HG02623 (cell line): ENCODE measurements around the gene GAS2L2.

Experiments
- ATAC-seq: cut with Tn5 transposase; IDR thresholded peaks from one replicate; pipeline ENCODE4 v1.9.1; 2021; ENCODE audit warnings: moderate library complexity; ENCODE audit not compliant: unreplicated experiment

GAS2L2 gene

DNA sequence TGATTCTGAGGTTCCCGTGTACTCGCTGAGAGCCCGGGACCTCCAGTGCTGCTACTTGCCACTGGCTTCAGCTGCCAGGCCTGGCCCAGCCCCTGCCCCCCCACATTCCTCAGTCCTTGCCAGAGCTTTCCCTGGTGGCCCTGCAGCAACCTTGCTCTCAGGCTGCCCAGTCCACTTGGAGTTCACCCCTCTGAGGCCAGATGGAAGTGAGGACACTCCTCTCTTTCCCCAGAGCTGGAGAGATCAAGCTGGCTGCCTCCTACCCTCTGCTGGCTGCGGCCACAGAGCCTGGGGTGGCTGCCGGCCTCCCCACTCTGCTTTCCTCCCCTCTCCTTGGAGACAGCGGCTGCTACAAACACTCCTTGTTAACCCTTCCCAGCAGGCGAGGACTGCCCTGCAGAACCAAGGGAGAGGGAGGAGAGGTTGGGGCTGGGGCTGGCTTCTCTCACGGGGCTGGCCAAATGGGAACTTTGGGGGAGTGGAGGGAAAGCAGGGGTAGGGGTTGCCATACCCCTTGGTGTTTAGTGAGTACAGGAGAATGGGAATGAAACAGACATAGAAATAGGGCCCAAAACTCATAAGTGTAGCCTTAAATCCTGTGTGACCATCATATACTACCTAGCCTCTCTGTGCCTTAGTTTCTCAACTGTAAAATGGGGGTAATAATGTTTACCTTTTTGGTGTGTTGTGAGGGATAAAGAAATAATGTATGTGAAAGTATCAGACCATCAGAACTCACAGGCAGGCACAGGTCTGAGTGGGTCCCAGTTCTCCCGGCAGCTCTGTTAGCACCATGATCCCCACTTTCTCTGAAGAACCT is at the start of gene GAS2L2:
Gene GAS2L2 (minus strand): TSS at position 295 of the 820 bp plus-strand sequence. CDS start 389 bp downstream, outside the sequence.
- ATAC-seq = no peak

DNA sequence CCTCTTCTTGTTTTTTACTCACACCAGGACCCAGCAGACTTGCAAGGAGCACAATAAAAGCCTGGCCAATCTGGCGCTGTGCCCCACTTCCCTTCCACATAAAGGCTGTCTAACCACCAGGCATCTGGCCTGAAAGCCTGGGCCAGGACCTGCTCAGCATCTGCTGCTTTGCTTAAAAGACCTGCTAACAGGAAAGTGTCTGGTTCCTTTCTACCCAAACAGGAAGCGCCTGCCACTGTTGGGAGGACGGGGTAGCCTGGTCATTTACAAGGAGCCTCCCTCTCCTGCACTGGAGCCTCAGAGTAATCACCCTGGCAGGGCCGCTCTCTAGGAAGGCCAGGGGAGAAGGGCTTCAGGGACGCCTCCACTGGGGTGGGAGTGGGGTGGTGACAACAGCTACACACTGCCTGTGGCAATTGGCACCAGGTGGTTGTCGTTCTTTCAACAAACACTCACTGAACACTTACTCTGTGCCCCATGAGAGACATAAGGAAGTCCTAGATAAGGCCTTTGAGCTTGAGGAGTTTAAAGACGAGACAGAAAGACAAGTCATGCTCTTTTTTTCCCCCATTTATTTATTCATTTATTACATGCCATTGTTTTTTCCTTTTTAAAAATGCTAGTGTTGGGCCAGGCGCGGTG is 48.7 kb upstream of the GAS2L2 start:
- ATAC-seq = no peak

DNA sequence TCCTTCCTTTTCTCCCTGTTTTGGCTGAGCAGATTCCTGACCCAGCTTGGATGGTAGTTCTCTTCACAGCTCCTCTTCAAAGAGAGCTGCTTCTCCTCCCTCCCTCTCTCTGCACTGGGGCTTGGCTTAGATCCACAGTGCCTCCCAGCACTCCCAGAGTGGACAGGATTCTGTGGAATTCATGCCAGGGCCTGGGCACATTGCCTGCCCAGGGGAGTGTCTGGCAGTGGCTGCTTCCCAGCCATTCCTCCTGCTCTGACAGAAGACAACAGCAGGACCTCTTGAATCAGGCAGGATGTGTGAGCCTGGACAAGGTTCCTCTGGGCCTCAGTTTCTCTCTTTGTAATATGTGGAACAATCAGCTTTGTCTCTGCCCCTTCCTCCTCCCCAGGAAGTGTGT is 46.9 kb upstream of the GAS2L2 start:
- ATAC-seq = no peak

DNA sequence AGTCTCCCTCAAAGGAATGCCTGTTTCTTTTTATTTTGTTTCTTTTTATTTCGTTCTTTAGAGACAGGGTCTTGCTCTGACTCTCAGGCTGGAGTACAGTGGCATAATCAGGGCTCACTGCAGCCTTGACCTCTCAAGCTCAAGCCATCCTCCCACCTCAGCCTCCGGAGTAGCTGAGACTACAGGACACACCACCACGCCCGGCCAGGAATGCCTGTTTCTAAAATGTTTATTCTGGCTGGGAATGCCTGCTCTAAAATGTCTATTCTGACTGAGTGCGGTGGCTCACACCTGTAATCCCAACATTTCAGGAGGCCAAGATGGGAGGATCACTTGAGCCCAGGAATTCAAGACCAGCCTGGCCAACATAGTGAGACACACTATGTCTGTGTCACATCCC is 44.9 kb upstream of the GAS2L2 start:
- no peak for ATAC-seq

DNA sequence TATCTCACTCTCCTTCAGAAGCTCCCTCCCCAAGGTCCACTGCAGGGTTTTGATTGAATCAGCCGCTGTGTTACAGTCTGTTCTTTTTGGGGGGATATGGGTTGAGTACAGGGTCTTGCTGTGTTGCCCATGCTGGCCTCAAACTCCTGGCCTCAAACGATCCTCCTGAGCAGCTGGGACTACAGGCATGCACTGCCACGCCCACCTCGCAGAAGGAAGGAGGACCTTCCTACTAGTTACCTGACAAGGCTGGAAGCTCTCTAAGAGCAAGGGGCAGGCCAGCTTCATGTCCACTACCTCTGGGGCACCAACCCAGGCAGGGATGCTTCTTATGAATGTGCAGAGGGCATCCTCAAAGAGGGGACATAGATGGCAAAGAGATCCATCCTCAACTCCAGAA is 44.3 kb upstream of the GAS2L2 start:
- no peak for ATAC-seq

DNA sequence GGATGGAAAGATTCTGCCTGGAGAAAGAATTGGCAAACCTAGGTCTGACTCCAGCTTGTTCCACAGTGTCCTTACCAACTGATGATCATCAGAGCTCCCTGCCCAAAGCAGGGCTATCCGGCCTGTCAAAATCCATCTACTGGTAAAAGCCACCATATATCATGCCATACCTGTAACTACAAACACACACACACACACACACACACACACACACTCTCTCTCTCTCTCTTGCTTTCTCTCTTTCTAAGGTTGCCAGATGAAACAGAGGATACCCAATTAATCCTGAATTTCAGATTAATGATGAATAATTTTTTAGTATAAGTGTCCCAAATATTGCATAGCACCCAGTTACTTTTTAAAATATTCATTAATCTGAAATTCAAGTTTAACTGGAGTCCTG is 43.9 kb upstream of the GAS2L2 start:
- no peak for ATAC-seq

DNA sequence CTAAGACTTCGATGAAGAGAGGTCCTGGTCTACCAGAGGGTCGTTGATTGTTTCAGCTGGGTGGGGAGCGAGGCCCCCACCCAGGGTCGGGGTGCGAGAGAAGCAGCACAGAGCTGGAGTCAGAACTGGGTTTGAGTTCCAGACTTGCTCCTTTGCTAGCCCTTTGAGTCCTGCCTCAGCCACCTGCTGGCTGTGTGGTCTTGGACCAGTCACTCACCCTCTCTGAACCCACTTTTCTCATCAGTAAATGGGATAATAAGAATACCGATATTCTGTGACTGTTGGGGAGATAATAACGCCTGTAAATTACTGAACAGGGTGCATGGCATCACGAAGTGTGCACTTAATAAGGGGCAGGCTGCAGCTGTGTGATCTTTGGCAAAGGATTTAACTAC is 42.8 kb upstream of the GAS2L2 start:
- ATAC-seq = no peak

DNA sequence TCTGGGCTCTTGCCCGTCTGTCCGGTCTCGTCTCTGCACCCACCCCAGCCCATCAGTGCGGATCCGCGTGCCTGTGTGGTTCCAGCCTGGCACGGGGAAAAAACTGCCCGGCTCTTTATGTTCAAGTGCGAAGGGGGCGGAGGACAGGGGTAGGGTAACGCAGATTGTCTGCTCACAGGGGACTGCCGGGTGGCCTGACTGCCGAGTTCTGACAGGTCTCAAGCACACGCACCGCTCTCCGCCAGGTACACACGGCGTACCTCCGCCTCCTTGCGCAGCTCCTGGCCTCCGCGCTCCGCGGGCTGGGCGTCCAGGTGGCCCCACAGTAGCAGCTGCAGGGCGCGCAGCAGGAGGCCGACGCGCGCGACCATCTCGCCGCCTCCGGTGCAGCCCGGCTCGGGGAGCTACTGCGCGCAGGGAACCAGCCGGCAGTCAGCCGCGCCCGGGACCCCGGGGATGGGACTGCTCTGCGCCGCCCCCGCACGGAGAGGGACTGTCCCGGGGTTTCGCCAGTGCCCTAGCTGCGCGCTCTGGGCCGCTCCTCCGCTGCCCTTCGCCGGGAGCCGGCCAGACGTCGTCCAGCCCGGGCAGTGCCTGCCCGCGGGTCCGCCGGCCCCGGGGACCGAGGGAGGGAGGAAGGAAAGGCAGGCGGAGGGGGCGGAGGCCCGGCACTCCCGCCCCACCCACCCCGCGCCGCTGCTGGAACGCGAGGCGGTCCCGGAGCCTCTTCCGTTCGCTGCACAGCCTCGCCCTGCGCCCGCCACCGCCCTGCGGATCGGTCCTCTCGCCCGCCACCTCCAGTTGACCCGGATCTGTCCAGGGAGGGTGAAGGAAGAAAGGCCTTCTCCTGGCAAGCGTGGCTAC is 42.2 kb upstream of the GAS2L2 start, which contains the start of gene MMP28:
Gene MMP28 (minus strand): TSS at position 635 of the 864 bp plus-strand sequence. CDS start 264 bp downstream, at position 371.
- ATAC-seq = no peak

DNA sequence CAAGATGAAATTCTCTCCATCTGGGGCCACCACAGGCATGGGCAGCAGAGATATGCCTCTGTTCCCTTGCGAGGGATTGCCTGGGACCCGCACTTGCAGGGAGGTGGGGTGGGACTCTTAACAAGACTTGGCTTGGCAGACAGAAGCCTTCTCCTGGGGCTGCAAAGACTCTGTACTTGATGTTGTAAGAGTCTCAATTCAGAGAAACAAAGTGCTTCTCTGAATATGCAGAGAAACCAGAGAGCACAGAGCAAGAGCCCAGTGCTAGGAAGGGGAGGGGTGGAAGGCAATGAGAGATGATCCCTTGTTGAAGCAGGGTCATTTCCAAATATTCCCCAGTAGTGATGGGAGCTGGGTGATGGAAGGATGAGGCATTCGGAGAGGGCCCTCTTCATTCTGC is 40.2 kb upstream of the GAS2L2 start:
- ATAC-seq = no peak

DNA sequence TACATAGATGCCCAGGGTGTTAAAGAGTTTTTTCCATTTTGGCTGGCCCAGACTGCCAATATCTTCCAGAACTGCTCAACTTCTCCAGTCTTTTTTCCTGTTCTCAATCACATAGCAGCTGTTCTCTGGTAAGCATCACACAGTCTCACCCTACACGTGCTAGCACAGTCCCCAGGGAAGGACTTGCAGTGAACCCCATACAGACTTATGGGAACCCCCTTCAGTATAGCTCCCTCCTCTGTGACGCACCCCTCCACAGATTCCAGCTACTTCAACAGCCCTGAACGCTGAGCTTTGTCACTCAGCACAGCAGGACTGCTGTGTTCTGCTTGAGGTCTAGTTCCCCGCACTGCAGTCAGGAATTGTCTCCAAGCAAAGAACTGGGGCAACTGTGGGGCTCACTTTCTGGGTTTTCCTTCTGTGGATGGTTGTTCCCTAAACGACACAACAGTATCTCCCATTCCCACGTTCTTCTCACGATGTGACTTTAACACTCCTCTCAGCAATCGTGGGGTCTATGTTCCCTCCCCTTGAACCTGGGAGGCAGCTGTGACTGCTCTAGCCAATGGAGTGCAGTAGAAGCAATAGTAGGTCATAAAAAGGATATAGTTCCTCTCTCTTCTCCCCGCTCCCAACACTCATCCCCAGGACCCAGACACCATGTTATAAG is 38.8 kb upstream of the GAS2L2 start:
- ATAC-seq = no peak

DNA sequence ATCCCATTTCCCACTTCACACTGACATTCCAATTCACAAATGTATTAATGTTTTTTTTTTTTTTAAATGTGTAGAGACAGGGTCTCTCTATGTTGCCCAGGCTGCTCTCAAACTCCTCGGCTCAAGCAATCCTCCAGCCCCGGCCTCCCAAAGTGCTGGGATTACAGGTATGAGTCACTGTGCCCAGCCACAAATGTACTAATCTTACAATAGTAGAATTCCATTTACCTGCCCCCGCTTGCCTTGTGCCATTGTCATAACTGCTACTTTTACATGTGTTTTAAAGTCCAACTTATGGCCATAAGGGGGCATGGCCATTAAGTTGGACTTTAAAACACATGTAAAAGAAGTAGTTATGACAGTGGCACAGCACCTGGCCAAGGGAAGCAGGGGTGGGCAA is 37.8 kb upstream of the GAS2L2 start:
- no peak for ATAC-seq

DNA sequence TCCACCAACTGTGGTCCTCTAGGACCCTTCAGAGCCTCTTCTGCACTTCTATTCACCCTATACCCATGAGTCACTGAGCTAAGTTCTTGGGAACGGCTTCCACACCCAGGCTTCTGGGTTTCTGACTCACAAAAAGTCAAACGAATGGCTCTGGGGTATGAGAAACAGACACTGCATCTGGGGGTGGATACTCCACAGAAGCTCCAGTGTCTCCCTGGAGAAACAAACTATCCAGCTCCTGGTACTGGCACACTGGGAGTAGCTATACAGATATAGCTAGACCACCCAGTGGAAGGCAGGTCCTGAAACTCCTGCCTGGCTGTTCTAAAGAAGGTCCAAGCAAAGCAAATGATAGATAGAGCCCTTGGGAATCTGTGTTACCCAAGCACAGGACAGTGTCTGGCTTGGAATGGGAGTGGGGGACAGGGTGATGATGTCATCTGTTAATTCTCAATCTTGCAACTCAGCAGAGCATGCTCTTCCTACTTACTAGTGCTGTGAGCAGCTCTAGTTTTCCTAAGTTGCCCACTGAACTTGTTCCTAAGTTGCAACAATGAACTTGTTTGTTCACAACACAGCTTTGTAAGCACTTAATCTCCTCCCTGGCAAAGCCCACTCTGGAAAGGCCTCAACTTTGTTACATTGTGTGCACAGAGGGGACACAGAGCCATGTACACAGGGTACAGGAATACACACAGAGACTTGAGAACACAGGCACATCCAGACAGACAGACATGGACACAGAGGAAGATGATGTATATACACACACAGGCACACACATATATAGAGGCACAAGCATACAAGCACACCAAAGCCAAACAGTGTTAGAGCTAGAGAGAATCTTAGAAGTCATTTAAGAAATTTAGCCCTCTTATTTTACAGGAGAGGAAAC is 35.7 kb upstream of the GAS2L2 start:
- no peak for ATAC-seq

DNA sequence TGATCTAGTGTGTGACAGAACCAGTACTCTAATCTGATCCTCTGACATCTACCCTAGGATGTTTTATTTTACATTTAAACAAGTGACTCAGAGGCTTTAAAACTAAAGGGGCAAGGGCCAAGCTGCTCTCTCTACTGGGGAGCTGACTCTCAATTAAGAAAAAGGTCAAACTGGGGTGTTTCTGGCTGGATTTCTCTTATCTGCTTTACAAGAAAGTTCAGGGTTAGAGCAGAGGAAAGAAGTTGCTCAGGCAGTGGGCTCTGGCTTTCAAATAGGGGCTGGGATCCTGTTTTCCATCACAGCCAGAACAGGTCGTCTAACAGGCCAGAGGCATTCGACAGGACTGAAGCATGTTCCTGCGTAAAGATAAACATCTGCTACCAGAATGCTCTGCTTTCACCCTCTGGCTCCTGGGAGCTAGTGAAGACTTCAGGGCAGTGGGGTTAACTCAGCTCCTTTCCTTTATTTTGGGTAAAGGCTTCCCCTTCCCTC is 33.9 kb upstream of the GAS2L2 start:
- no peak for ATAC-seq

DNA sequence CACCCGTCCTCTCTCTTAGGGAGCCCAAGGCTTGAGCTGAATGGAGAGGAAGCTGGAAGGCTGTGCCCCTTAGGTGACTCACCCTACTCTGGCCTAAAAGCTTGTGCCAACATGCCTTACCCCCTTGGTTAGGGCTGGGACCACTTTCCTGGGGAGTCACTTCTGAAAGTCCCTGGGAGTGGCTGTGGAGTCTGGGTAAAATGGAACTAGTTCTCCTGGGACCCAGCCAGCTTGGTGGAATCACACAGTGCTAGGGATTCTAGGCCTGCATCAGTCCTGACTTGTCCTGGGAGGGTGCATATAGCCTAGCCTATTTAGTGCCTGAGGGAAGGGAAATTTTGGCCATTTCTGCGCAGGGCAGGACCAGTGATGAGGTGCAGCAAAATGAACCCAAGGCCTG is 31.9 kb upstream of the GAS2L2 start:
- ATAC-seq = no peak

DNA sequence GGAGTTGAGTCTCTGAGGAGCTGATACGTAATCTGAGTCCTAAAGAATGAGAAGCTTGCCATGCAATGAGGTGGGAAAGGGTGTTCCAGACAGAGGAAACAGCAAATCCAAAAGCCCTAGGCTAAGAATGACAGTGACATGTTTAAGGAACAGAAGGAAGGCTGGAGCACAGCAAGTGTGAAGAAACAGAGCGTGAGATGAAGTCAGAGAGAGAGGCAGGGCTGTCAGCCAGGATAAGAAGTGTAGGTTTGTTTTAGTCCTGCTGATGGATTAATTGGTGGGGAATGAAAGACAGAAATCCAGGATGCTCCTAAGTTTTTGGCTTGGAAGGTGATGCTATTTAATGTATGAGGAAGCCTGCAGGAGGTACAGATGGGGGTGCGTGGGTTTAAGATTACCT is 27.9 kb upstream of the GAS2L2 start:
- no peak for ATAC-seq

DNA sequence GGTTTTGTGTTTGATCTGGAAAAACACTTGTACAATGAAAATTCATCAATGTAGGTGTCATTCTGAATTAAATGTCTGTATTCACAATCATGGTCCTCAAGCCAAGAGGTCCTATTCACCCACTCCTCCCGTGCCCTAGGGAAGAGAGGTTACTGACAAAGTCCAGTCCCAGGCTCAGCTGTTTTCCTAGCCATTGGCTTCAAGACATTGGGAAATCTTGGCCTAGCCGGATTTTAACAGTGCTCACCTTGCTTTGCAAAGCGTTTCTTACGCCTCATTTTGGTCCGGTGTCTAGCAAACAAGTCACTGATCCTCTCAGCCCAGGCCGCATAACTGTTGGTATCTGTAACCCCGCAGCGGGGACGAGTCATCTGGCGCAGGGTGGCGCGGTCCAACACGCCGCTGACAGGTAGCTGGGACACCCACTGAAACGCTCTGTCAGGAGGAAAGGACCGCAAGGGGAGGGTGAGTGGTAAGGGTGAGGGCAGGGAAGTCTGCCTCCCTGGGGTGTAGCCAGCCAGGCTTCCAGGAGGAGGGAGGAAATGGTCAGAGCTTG is 25.7 kb upstream of the GAS2L2 start:
- ATAC-seq = no peak

DNA sequence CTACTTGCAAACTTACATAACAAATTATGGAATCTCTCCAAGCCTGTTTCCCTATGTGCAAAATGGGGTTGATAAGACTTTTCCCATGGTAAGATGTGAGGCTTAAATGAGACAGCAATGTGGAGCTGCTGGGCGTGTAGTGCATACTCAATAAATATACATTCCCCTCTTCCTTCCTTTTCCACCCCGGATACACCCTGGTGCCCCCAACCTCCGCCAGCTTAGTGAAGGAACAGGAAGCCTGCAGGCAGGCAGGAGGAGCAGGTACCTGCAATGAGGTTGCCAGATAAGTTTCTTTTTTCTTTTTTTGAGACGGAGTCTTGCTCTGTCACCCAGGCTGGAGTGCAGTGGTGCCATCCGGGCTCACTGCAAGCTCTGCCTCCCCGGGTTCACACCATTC is 22.5 kb upstream of the GAS2L2 start:
- no peak for ATAC-seq

DNA sequence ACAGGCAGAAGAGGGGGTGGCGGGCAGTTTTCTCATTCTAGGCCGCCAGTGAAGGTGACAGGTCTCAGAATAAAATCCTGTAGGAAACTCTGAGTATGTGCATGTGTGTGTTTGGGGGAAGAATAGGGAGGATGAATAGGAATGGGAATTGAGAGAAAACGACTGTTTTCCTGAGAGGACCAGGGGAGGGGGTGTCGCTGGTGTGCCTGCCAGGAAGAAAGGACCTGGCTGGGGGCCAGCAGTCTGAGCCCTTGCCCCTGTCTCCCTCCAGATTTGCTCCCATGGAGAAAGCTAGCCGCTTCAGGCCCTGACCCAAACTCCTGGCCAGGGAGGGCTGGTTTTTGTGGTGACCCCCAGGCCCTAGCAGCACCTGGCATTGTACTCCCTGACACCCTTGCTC is 22.0 kb upstream of the GAS2L2 start:
- ATAC-seq = no peak

DNA sequence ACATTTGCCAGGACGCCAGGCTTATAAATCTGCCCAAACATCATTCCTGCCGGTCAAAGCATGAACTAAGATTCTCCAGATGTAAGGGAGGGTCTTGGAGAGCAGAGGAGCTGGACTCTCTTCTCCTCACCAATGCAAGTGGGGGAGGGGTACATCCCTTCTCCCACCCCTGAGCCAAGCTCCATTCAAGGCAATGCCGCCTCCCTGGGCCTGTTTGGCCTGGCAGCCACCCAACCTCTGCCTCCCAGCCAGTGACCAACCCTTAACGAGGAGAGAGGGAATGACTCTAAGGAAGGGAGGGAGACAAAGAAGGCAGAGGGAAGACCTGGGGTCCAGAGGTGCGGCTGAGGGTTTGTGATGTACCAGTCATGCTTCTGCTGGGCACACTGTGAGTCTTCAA is 21.5 kb upstream of the GAS2L2 start:
- ATAC-seq = no peak
